SK-N-SH treated with all-trans-retinoic acid at 6 μM for 48 hours (cell line): ENCODE measurements around the gene NR1H3.

ENCODE experiments used
- ATAC-seq: fragments of 200-7000 bp; cut with Tn5 transposase; 3 replicates; pipeline ENCODE4 v1.9.1; 2020; ENCODE audit warnings: mild to moderate bottlenecking, moderate library complexity
- ARNTL ChIP-seq: fragments of 450-650 bp; formaldehyde crosslinking; IDR thresholded peaks from 2 replicates; pipeline ENCODE4 v1.5.0; 2020; ENCODE audit warnings: low read depth, mild to moderate bottlenecking, moderate library complexity, borderline replicate concordance
- BACH2 ChIP-seq: fragments of 250-450 bp; sonication (Bioruptor Pico); IDR thresholded peaks from 2 replicates; pipeline ENCODE4 v1.9.0; 2021; ENCODE audit warnings: mild to moderate bottlenecking, borderline replicate concordance
- CREB5 ChIP-seq: fragments of 250-450 bp; sonication (Bioruptor Pico); IDR thresholded peaks from 2 replicates; pipeline ENCODE4 v1.5.1; 2020; ENCODE audit warnings: low read depth, mild to moderate bottlenecking, moderate library complexity
- CSDC2 ChIP-seq: fragments of 250-450 bp; sonication (Bioruptor Pico); IDR thresholded peaks from 2 replicates; pipeline ENCODE4 v1.5.0; 2020; ENCODE audit warnings: mild to moderate bottlenecking, moderate library complexity
- CSRNP3 ChIP-seq: fragments of 250-450 bp; sonication (Bioruptor Pico); IDR thresholded peaks from 2 replicates; pipeline ENCODE4 v1.5.1; 2021; ENCODE audit warnings: mild to moderate bottlenecking, moderate library complexity
- ESRRG ChIP-seq: fragments of 250-450 bp; sonication (Bioruptor Pico); IDR thresholded peaks from 2 replicates; pipeline ENCODE4 v1.6.1; 2021; ENCODE audit warnings: mild to moderate bottlenecking
- GLIS3 ChIP-seq: fragments of 250-450 bp; sonication (Bioruptor Pico); IDR thresholded peaks from 2 replicates; pipeline ENCODE4 v1.5.0; 2020; ENCODE audit warnings: mild to moderate bottlenecking, moderate library complexity
- ISL1 ChIP-seq: fragments of 250-450 bp; sonication (Bioruptor Pico); IDR thresholded peaks from 2 replicates; pipeline ENCODE4 v2.1.2; 2022; ENCODE audit warnings: mild to moderate bottlenecking, moderate library complexity
- OSR1 ChIP-seq: fragments of 250-450 bp; sonication (Bioruptor Pico); IDR thresholded peaks from 2 replicates; pipeline ENCODE4 v1.8.0; 2022; ENCODE audit warnings: moderate library complexity, mild to moderate bottlenecking, inconsistent platforms
- POU6F1 ChIP-seq: fragments of 250-450 bp; sonication (Bioruptor Pico); IDR thresholded peaks from 2 replicates; pipeline ENCODE4 v1.8.0; 2021; ENCODE audit warnings: low read depth, mild to moderate bottlenecking, moderate library complexity, borderline replicate concordance
- PPARA ChIP-seq: fragments of 250-450 bp; sonication (Bioruptor Pico); IDR thresholded peaks from 2 replicates; pipeline ENCODE4 v1.5.0; 2020; ENCODE audit warnings: mild to moderate bottlenecking, borderline replicate concordance
- RARB ChIP-seq: fragments of 250-450 bp; sonication (Bioruptor Pico); IDR thresholded peaks from 2 replicates; pipeline ENCODE4 v1.8.0; 2021; ENCODE audit warnings: mild to moderate bottlenecking, moderate library complexity
- SNAI2 ChIP-seq: fragments of 250-450 bp; sonication (Bioruptor Pico); IDR thresholded peaks from 2 replicates; pipeline ENCODE4 v1.5.0; 2020; ENCODE audit warnings: mild to moderate bottlenecking, moderate library complexity
- TCF4 ChIP-seq: fragments of 250-450 bp; sonication (Bioruptor Pico); IDR thresholded peaks from 2 replicates; pipeline ENCODE4 v1.8.0; 2021; ENCODE audit warnings: mild to moderate bottlenecking, moderate library complexity, borderline replicate concordance
- TOX ChIP-seq: fragments of 250-450 bp; sonication (Bioruptor Pico); IDR thresholded peaks from 2 replicates; pipeline ENCODE4 v1.8.0; 2021; ENCODE audit warnings: mild to moderate bottlenecking, moderate library complexity, borderline replicate concordance
- TSHZ2 ChIP-seq: fragments of 250-450 bp; sonication (Bioruptor Pico); IDR thresholded peaks from 2 replicates; pipeline ENCODE4 v1.5.0; 2020; ENCODE audit warnings: mild to moderate bottlenecking, moderate library complexity
- ZFP3 ChIP-seq: fragments of 250-450 bp; sonication (Bioruptor Pico); IDR thresholded peaks from 2 replicates; pipeline ENCODE4 v1.5.0; 2020; ENCODE audit warnings: mild to moderate bottlenecking, moderate library complexity
- ZNF565 ChIP-seq: fragments of 450-650 bp; formaldehyde crosslinking; conservative IDR thresholded peaks from 2 replicates; pipeline ENCODE4 v1.5.0; 2020; ENCODE audit warnings: low read depth, mild to moderate bottlenecking, moderate library complexity
- ZNF70 ChIP-seq: fragments of 450-650 bp; formaldehyde crosslinking; IDR thresholded peaks from 2 replicates; pipeline ENCODE4 v1.5.0; 2020; ENCODE audit warnings: mild to moderate bottlenecking, moderate library complexity
- ZNF8 ChIP-seq: fragments of 450-650 bp; formaldehyde crosslinking; IDR thresholded peaks from 2 replicates; pipeline ENCODE4 v1.5.0; 2020; ENCODE audit warnings: mild to moderate bottlenecking, moderate library complexity
- TF ChIP-seq, protein P1 (sequence below): fragments of 250-450 bp; sonication (Bioruptor Pico); IDR thresholded peaks from 2 replicates; pipeline ENCODE4 v1.8.0; 2020; ENCODE audit warnings: mild to moderate bottlenecking, moderate library complexity, borderline replicate concordance

The NR1H3 gene

GRCh38 chr11:47241841-47242301, 15.9 kb upstream of the NR1H3 start:
- no peak for TF ChIP-seq GLIS3
- no peak for TF ChIP-seq ZFP3
- no peak for TF ChIP-seq TSHZ2 (CRISPR knock-in tag)
- TF ChIP-seq TOX (CRISPR knock-in tag), result no peak
- TF ChIP-seq OSR1 (CRISPR knock-in tag), result no peak
- TF ChIP-seq ZNF8 (CRISPR knock-in tag), result no peak
- TF ChIP-seq ZNF565 (CRISPR knock-in tag), result no peak
- no peak for TF ChIP-seq ZNF70 (CRISPR knock-in tag)
- TF ChIP-seq SNAI2 (CRISPR knock-in tag), result no peak
- no peak for TF ChIP-seq BACH2 (CRISPR knock-in tag)
- TF ChIP-seq, protein P1, sequence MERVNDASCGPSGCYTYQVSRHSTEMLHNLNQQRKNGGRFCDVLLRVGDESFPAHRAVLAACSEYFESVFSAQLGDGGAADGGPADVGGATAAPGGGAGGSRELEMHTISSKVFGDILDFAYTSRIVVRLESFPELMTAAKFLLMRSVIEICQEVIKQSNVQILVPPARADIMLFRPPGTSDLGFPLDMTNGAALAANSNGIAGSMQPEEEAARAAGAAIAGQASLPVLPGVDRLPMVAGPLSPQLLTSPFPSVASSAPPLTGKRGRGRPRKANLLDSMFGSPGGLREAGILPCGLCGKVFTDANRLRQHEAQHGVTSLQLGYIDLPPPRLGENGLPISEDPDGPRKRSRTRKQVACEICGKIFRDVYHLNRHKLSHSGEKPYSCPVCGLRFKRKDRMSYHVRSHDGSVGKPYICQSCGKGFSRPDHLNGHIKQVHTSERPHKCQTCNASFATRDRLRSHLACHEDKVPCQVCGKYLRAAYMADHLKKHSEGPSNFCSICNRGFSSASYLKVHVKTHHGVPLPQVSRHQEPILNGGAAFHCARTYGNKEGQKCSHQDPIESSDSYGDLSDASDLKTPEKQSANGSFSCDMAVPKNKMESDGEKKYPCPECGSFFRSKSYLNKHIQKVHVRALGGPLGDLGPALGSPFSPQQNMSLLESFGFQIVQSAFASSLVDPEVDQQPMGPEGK (CRISPR knock-in tag), result no peak
- TF ChIP-seq RARB (CRISPR knock-in tag), result no peak
- no peak for TF ChIP-seq ISL1 (CRISPR knock-in tag)
- TF ChIP-seq ARNTL, result no peak
- no peak for TF ChIP-seq ESRRG (CRISPR knock-in tag)
- TF ChIP-seq CSRNP3 (CRISPR knock-in tag), result no peak
- no peak for TF ChIP-seq CREB5 (CRISPR knock-in tag)
- TF ChIP-seq CSDC2 (CRISPR knock-in tag), result no peak
- no peak for TF ChIP-seq TCF4 (CRISPR knock-in tag)
- ATAC-seq, result peak; percentile 15

DNA sequence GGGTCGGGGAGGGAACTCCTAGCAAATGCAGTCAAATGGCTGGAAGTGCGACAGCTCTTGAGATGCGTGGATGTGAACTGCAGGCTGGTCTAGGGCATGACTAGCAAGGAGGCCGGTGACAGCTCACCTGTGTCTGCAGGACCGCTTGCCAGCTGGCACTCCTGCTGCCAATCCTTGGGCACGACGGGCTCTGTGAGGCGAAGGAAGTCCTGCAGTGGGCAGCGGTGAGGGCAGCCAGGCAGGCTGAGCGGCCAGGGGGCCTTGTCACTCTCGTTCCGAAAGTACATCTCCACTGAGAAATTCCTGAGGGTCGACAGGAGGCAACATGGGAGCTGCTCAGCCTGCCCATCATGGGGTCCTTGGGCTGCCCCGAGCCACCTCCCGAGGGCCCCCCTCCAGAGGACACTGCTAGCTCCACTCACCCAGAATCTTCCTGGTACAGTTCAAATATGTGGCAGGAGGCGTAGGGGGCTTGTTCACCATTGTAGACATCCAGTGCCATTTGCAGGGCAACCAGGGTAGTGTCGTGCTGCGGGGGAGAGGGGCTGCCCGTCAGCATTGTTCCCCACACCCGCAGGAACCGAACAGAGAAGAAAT, 15.1 kb upstream of the NR1H3 start:
- no peak; the same call in 2 of the 3 replicates for ATAC-seq
- TF ChIP-seq CSRNP3 (CRISPR knock-in tag) (no peak), ZFP3 (no peak), POU6F1 (no peak), ZNF8 (CRISPR knock-in tag) (no peak), ZNF565 (CRISPR knock-in tag) (no peak), ISL1 (CRISPR knock-in tag) (no peak), TOX (CRISPR knock-in tag) (no peak), PPARA (CRISPR knock-in tag) (no peak), ESRRG (CRISPR knock-in tag) (no peak), ZNF70 (CRISPR knock-in tag) (no peak), RARB (CRISPR knock-in tag) (no peak), GLIS3 (no peak), SNAI2 (CRISPR knock-in tag) (no peak), BACH2 (CRISPR knock-in tag) (no peak), OSR1 (CRISPR knock-in tag) (no peak), TSHZ2 (CRISPR knock-in tag) (no peak)
- TF ChIP-seq, protein P1 (CRISPR knock-in tag), result no peak
